Measurements from ENCODE around the gene ZG16. TPM values are rescaled to one million over a fixed set of nuclear protein-coding genes. Genes with fewer than 3 reads are reported as not detected.
"Not testable (repeated sequence)": the region's sequence is repeated elsewhere in the genome, so short reads cannot be mapped to it uniquely, and the experiment has no call there.

The ZG16 gene
- total and polyA plus RNA-seq, 4 donors = 0.19 to 2.8 (median 1.7) TPM

- Histone ChIP-seq H3K9me3 (ENCODE audit: control insufficient read depth in 4 of 4, low read length in 3 of 4) (no peaks in the 10 kb centered on the region), H3K9ac (ENCODE audit: low read depth in 1 of 2, low read length in 2 of 2) (no peak overlapping the region), H3K4me3 (ENCODE audit: low read depth in 1 of 3, low read length in 3 of 3) (no peak overlapping the region), H3K36me3 (ENCODE audit: control insufficient read depth in 4 of 4, insufficient read depth in 3 of 4, low read depth in 1 of 4, low read length in 3 of 4) (no peaks in the 10 kb centered on the region), H3K27ac (ENCODE audit: low read depth in 1 of 2, low read length in 2 of 2) (no peak overlapping the region), H3K4me1 (ENCODE audit: control insufficient read depth in 4 of 4, insufficient read depth in 4 of 4, low read length in 3 of 4) (no peaks in the 10 kb centered on the region), H3K27me3 (ENCODE audit: control insufficient read depth in 4 of 4, insufficient read depth in 4 of 4, low read length in 3 of 4) (no peaks in the 10 kb centered on the region)
- DNase-seq (ENCODE audit: low spot score) = no peak
- TF ChIP-seq EGR1 (IDR thresholded peaks at IDR 0.05; ENCODE audit: low read depth in 2 of 2) (no peak), RXRA (IDR thresholded peaks at IDR 0.05) (no peak), YY1 (IDR thresholded peaks at IDR 0.05) (no peak)
- WGBS = 71% methylated on average over 5 of the region's 5 CpGs
Observed at GRCh38 chr16:29736112-29736511, 41.9 kb upstream of the ZG16 start.

- H3K9ac ChIP-seq (ENCODE audit: low read depth in 1 of 2, low read length in 2 of 2) = no peak overlapping the region
- H3K27me3 ChIP-seq (ENCODE audit: control insufficient read depth in 4 of 4, insufficient read depth in 4 of 4, low read length in 3 of 4) = no peaks in the 10 kb centered on the region
- TF ChIP-seq EGR1 (IDR thresholded peaks at IDR 0.05; ENCODE audit: low read depth in 2 of 2) = no peak
- DNase-seq (ENCODE audit: low spot score) = no peak
- 80% methylated on average over 6 of the region's 6 CpGs for WGBS
- no peaks in the 10 kb centered on the region for H3K4me1 ChIP-seq (ENCODE audit: control insufficient read depth in 4 of 4, insufficient read depth in 4 of 4, low read length in 3 of 4)
- no peaks in the 10 kb centered on the region for H3K9me3 ChIP-seq (ENCODE audit: control insufficient read depth in 4 of 4, low read length in 3 of 4)
- H3K27ac ChIP-seq (ENCODE audit: low read depth in 1 of 2, low read length in 2 of 2) = no peak overlapping the region
- H3K4me3 ChIP-seq (ENCODE audit: low read depth in 1 of 3, low read length in 3 of 3) = no peak overlapping the region
- no peaks in the 10 kb centered on the region for H3K36me3 ChIP-seq (ENCODE audit: control insufficient read depth in 4 of 4, insufficient read depth in 3 of 4, low read depth in 1 of 4, low read length in 3 of 4)
Observed at GRCh38 chr16:29736764-29737163, 41.3 kb upstream of the ZG16 start.

- WGBS = 64% methylated on average over 5 of the region's 5 CpGs
- Histone ChIP-seq H3K27me3 (ENCODE audit: control insufficient read depth in 4 of 4, insufficient read depth in 4 of 4, low read length in 3 of 4) (no peaks in the 10 kb centered on the region), H3K4me1 (ENCODE audit: control insufficient read depth in 4 of 4, insufficient read depth in 4 of 4, low read length in 3 of 4) (no peaks in the 10 kb centered on the region), H3K27ac (ENCODE audit: low read depth in 1 of 2, low read length in 2 of 2) (no peak overlapping the region), H3K9ac (ENCODE audit: low read depth in 1 of 2, low read length in 2 of 2) (no peak overlapping the region), H3K4me3 (ENCODE audit: low read depth in 1 of 3, low read length in 3 of 3) (no peak overlapping the region), H3K9me3 (ENCODE audit: control insufficient read depth in 4 of 4, low read length in 3 of 4) (no peaks in the 10 kb centered on the region), H3K36me3 (ENCODE audit: control insufficient read depth in 4 of 4, insufficient read depth in 3 of 4, low read depth in 1 of 4, low read length in 3 of 4) (no peaks in the 10 kb centered on the region)
- TF ChIP-seq SP1 (IDR thresholded peaks at IDR 0.05) (no peak), HNF4A (conservative IDR thresholded peaks at IDR 0.05) (peak in 1 of 2 donors; percentile 15), RAD21 (IDR thresholded peaks at IDR 0.05) (peak in 1 of 2 donors; percentile 63)
- no peak for DNase-seq (ENCODE audit: low spot score)
Observed at GRCh38 chr16:29737713-29738112, 40.3 kb upstream of the ZG16 start.

GRCh38 chr16:29738514-29738913 is 39.5 kb upstream of the ZG16 start:
- H3K27me3 ChIP-seq (ENCODE audit: control insufficient read depth in 4 of 4, insufficient read depth in 4 of 4, low read length in 3 of 4) = no peaks in the 10 kb centered on the region
- no peak for DNase-seq (ENCODE audit: low spot score)
- H3K9ac ChIP-seq (ENCODE audit: low read depth in 1 of 2, low read length in 2 of 2) = no peak overlapping the region
- H3K36me3 ChIP-seq (ENCODE audit: control insufficient read depth in 4 of 4, insufficient read depth in 3 of 4, low read depth in 1 of 4, low read length in 3 of 4) = no peaks in the 10 kb centered on the region
- no peak for TF ChIP-seq GABPA (IDR thresholded peaks at IDR 0.05 in 1 of 2, conservative IDR thresholded peaks at IDR 0.05 in 1 of 2)
- TF ChIP-seq FOXA1 (IDR thresholded peaks at IDR 0.05) = no peak
- TF ChIP-seq ZBTB33 (IDR thresholded peaks at IDR 0.05) = no peak
- no peak for TF ChIP-seq REST (IDR thresholded peaks at IDR 0.05)
- no peak for TF ChIP-seq RXRA (IDR thresholded peaks at IDR 0.05)
- TF ChIP-seq NR2F2 (IDR thresholded peaks at IDR 0.05) = no peak
- no peak for TF ChIP-seq SP1 (IDR thresholded peaks at IDR 0.05)
- no peaks in the 10 kb centered on the region for H3K9me3 ChIP-seq (ENCODE audit: control insufficient read depth in 4 of 4, low read length in 3 of 4)
- 66% methylated on average over 2 of the region's 2 CpGs for WGBS
- H3K4me3 ChIP-seq (ENCODE audit: low read depth in 1 of 3, low read length in 3 of 3) = no peak overlapping the region
- no peak overlapping the region for H3K27ac ChIP-seq (ENCODE audit: low read depth in 1 of 2, low read length in 2 of 2)
- H3K4me1 ChIP-seq (ENCODE audit: control insufficient read depth in 4 of 4, insufficient read depth in 4 of 4, low read length in 3 of 4) = no peaks in the 10 kb centered on the region

GRCh38 chr16:29739927-29740629 is 38.0 kb upstream of the ZG16 start:
- H3K27ac ChIP-seq (ENCODE audit: low read depth in 1 of 2, low read length in 2 of 2); H3K27me3 ChIP-seq (ENCODE audit: control insufficient read depth in 4 of 4, insufficient read depth in 4 of 4, low read length in 3 of 4); H3K9ac ChIP-seq (ENCODE audit: low read depth in 1 of 2, low read length in 2 of 2); H3K4me3 ChIP-seq (ENCODE audit: low read depth in 1 of 3, low read length in 3 of 3); H3K36me3 ChIP-seq (ENCODE audit: control insufficient read depth in 4 of 4, insufficient read depth in 3 of 4, low read depth in 1 of 4, low read length in 3 of 4); DNase-seq (ENCODE audit: low spot score); H3K9me3 ChIP-seq (ENCODE audit: control insufficient read depth in 4 of 4, low read length in 3 of 4); H3K4me1 ChIP-seq (ENCODE audit: control insufficient read depth in 4 of 4, insufficient read depth in 4 of 4, low read length in 3 of 4): not testable (repeated sequence)
- 79% methylated on average over 6 of the region's 6 CpGs for WGBS

Measured in liver (tissue), 9 donors.